GM12874 (cell line): ENCODE data around the gene IL36RN.

Experiments used
- TF ChIP-seq, protein P1 (sequence below): IDR thresholded peaks from 2 replicates; pipeline ENCODE4 v1.5.1; 2011; ENCODE audit warnings: low read depth, mild to moderate bottlenecking, control low read depth, low read length, moderate library complexity; ENCODE audit not compliant: insufficient read depth

IL36RN gene

DNA sequence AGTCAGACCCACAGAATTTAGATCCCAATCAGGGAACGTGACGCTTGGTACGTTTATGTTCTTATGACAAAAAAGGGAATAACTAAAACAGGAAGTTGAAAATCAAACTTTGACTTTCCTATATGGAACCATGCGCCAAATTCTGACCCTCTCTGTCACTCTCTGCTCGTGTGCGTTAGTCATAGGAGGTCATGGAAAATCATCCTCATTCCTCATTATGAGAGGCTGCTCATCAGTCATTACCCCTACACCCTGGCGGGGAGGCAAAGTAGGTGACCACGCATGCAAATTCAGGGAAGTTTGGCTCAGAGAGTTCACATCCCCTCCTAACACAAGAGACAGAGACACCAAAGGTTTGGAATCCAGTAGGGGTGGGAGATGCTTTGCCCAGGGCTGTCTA is 24.3 kb downstream of the IL36RN start:
- TF ChIP-seq, protein P1, sequence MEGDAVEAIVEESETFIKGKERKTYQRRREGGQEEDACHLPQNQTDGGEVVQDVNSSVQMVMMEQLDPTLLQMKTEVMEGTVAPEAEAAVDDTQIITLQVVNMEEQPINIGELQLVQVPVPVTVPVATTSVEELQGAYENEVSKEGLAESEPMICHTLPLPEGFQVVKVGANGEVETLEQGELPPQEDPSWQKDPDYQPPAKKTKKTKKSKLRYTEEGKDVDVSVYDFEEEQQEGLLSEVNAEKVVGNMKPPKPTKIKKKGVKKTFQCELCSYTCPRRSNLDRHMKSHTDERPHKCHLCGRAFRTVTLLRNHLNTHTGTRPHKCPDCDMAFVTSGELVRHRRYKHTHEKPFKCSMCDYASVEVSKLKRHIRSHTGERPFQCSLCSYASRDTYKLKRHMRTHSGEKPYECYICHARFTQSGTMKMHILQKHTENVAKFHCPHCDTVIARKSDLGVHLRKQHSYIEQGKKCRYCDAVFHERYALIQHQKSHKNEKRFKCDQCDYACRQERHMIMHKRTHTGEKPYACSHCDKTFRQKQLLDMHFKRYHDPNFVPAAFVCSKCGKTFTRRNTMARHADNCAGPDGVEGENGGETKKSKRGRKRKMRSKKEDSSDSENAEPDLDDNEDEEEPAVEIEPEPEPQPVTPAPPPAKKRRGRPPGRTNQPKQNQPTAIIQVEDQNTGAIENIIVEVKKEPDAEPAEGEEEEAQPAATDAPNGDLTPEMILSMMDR, result no peak

DNA sequence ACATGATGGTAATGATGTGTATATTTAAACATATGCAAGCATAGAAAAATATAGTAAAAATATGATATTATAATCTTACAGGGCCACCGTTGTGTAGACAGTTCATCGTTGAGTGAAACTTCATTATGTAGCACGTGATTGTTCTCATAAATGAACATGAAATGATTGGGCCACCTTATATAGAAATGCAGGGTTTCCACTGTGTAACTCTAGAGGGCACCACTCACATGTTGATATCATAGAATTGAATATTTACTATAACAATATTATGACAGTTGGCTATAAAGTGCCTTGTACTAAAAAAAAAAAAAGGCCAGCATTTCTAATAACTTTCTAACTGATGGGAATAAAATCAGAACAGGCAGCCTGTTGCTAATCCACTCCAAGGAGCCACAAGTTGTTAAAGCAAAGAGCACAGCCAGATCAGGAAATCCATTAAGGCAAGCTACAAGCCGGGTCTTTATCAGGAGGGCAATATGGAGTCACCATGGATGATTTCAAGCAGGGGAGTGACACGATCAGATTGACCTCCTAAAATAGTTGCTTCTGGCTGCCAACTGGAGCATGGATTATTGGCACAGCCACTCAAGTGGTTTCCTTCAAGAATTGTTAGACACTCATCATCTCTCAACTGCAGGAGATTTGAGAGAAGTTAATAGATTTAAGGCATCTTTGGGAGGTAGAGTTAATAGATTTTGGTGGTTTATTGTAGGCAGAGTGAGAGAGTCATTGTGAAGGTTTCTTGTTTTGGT is 25.4 kb downstream of the IL36RN start:
- TF ChIP-seq, protein P1, result peak; percentile 15; the same call in 1 of the 2 replicates

DNA sequence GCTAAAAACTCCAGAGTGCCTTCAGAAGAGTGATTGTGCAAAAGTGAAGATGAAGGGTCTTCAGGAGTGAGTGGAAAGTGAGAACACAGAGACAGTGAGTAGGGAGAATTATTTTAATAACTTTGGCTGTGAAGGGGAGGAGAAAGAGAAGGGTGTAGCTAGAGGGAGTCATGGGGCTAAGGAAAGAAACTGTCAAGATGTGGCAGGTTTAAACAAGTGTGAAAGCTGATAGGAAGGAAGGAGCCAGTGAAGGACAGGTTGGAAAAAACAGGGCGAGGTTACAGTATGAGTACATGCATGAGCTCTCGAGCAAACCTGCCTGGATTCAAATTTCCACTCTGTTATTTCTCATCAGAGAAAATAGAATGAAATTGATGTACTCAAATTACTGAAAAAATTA is 26.5 kb downstream of the IL36RN start:
- TF ChIP-seq, protein P1, result no peak

DNA sequence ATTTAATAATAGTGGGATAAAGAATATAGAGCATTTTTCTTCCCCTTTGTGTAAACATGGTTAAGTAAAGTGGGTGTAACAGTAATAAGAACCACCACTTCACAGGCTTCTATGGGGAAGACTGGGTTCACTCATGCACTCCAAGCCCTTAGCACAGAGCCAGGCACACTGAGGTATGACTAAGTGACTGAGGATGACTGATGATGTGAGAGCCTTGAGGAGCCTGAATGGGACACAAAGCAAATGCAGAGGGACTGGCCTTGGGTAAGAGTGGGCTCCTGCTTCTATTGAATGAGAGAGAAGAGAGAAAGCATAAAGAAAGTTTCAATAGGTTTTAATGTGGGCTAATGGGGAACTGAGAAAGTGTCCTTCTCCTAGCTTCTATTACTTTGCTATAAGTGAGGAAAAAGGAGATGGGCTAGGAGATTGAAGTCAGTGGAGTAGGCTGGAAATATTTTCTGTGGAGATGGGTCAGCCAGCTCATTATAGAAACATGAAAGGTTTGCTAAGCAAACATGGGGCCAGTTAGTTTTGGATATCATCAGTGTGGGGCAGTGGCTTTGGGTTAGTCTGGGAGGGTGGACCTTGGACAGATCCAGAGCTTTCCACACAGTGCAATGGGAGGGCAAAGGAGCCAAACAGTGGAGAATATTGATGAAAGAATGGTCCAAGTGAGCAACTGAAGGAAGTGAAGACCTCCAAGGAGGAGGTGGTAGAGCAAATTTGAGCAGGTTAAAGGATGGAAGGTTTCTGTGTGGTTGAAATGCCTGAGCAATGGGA is 29.4 kb downstream of the IL36RN start:
- TF ChIP-seq, protein P1, result no peak

DNA sequence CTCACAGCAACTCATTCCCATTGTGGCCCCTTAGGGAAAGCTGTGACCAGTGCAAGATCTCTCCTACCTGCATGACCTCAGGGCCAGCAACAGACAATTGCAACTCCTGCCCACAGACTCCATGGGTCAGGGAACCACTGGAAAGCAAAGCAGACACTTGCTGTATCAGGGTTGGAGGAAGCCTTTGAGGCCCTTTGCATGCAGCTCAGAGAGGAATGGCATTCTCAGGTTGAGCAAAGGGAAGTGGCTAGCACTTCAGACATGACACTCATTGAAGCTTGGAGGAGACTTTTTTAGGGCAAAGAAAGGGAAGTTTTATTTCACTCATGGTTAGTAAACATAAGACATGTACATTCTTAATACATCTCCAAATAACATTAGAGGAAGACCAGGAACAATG is 30.9 kb downstream of the IL36RN start:
- TF ChIP-seq, protein P1, result no peak

DNA sequence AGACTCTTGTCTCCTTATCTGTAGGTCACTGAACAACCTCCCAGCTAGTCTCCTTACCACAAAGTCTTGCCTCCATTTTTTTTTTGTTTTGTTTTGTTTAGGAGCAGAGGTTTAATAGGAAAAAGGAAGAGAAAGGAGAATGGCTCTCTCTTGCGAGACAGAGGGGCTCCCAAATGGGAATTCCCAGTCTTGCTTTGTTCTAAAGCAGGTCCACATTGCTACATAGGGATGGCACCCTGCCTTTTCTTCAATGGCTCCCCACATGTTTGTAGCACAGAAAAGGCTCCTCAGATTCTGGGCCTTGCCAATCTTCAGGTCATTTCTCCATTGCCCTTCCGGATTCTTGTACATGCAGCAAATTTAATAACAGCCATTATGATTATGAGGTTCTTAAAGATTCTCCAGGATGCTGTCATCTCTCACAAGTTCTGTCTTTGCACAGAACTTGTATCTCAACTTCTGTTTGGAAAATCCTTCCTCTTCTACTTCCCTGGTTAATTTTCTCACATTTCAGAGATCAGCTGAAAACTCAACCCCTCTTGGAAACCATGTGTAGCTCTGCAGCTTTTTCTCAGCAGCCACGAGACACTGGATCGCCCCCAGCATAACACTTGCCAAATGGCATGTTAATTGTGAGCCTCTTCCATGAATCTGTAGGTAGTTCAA is 32.4 kb downstream of the IL36RN start:
- TF ChIP-seq, protein P1, result no peak
